ENCODE measurements around the gene SND1. TPM values are rescaled to one million over a fixed set of nuclear protein-coding genes. Genes with fewer than 3 reads are reported as not detected.

SND1 gene
- total and polyA plus RNA-seq, 2 of the 4 experiments (the other 2 are of a cell fraction) = 154 to 294 TPM

DNA sequence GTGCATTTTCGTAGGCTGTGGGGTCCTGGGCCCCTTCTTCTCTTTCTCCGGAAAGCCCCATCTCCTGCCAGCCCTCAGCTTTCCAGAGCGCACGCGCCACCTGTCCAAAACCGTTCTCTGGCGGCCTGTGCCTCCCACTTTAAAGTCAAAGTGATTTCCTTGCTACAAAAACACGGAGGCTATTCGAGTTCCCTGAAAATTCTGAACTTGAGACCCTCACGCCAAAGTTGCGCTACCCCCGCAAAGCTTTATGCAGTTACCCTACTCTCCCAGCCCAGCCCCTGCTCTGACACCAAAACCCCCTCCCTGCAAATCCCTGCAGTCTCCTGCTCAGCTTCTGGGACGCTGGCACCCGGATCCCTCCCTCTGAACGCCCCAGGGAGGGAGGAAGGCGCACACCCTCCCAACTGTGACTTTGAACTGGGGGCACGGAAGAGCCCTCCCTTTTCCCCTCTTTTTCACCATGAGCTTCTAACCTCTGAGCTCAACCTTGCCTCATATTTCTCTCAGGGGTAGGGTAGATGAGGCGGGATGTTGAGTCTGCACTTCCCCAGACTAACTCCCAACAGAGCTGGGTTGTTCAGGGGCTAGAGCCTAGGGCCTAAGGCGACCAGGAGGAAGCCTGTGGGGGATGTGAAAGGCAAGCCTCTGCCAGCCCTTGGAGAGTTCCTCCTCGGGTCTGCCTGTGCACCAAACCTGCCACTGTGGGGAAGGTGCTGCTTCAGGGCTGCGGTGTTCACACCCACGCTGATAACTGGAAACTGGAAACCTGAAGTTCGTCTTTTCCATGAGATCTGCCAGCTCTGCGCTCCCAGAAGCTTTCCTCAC, 31.4 kb upstream of the SND1 start:
- Histone ChIP-seq H3K18ac (ENCODE audit: low read depth, low read length) (no peak overlapping the region), H3K27me3 (ENCODE audit: control insufficient read depth, insufficient read depth, low read length) (peaks cover 63% of the 10 kb centered on the region), H4K91ac (ENCODE audit: insufficient read depth, low read depth, low read length) (no peak overlapping the region), H2BK20ac (ENCODE audit: low read depth, low read length) (no peak overlapping the region), H3K36me3 (ENCODE audit: control insufficient read depth, insufficient read depth, low read length) (no peaks in the 10 kb centered on the region), H2AK9ac (replicated peaks; ENCODE audit: low read depth, low read length, poor library complexity) (no peak overlapping the region), H2BK120ac (ENCODE audit: low read depth, low read length) (no peak overlapping the region), H3K56ac (ENCODE audit: extremely low read depth, insufficient read depth, low read length) (no peak overlapping the region), H2AK5ac (ENCODE audit: low read depth, low read length) (no peak overlapping the region), H3K4me2 (ENCODE audit: low read depth, low read length) (no peak overlapping the region; the same call in 1 of the 2 replicates), H2BK15ac (ENCODE audit: low read depth, low read length) (no peak overlapping the region), H3K14ac (replicated peaks; ENCODE audit: low read depth, low read length) (no peak overlapping the region), H3K4me3 (ENCODE audit: insufficient read depth, low read depth, low read length) (no peak overlapping the region), H2AFZ (replicated peaks; ENCODE audit: low read length, poor library complexity) (peak overlapping the region; percentile 41), H3K9me1 (ENCODE audit: insufficient read depth, low read length) (no peaks in the 10 kb centered on the region), H4K8ac (ENCODE audit: low read depth in 2 of 2, low read length in 2 of 2) (no peak overlapping the region), H3K79me1 (ENCODE audit: low read depth in 1 of 2, low read length in 2 of 2) (no peaks in the 10 kb centered on the region), H4K5ac (ENCODE audit: low read depth, low read length) (no peak overlapping the region), H2BK5ac (ENCODE audit: low read depth, low read length, poor library complexity, severe bottlenecking) (no peak overlapping the region), H3K9ac (ENCODE audit: low read depth, low read length) (no peak overlapping the region), H3K4ac (ENCODE audit: low read depth, low read length) (no peak overlapping the region), H4K20me1 (ENCODE audit: insufficient read depth, low read length) (no peaks in the 10 kb centered on the region), H3K9me3 (ENCODE audit: control insufficient read depth, insufficient read depth, low read length) (no peaks in the 10 kb centered on the region; the same call in 1 of the 2 replicates), H3K4me1 (ENCODE audit: control insufficient read depth, insufficient read depth, low read length) (0 out of 2 replicates have a peak, but pooled peaks cover 2% of the 10 kb centered on the region), H3K23ac (ENCODE audit: low read depth, low read length) (no peak overlapping the region), H3K27ac (ENCODE audit: insufficient read depth, low read length) (no peak overlapping the region)
- TF ChIP-seq POLR2A (IDR thresholded peaks at IDR 0.05; ENCODE audit: low read depth, low read length) (no peak), MAFK (IDR thresholded peaks at IDR 0.05; ENCODE audit: low read depth, low read length) (no peak), CEBPB (IDR thresholded peaks at IDR 0.05; ENCODE audit: low read depth, low read length) (no peak), MXI1 (IDR thresholded peaks at IDR 0.05; ENCODE audit: borderline replicate concordance, low read depth, low read length) (no peak), ELK1 (IDR thresholded peaks at IDR 0.05; ENCODE audit: borderline replicate concordance, low read depth, low read length) (no peak), RAD21 (IDR thresholded peaks at IDR 0.05; ENCODE audit: low read length) (no peak), MAZ (IDR thresholded peaks at IDR 0.05; ENCODE audit: borderline replicate concordance, low read depth, low read length) (no peak), FOS (IDR thresholded peaks at IDR 0.05; ENCODE audit: low read depth, low read length) (no peak), SMC3 (IDR thresholded peaks at IDR 0.05; ENCODE audit: low read depth, low read length) (no peak), BHLHE40 (IDR thresholded peaks at IDR 0.05; ENCODE audit: low read depth, low read length) (no peak)
- TF ChIP-seq, protein P1, sequence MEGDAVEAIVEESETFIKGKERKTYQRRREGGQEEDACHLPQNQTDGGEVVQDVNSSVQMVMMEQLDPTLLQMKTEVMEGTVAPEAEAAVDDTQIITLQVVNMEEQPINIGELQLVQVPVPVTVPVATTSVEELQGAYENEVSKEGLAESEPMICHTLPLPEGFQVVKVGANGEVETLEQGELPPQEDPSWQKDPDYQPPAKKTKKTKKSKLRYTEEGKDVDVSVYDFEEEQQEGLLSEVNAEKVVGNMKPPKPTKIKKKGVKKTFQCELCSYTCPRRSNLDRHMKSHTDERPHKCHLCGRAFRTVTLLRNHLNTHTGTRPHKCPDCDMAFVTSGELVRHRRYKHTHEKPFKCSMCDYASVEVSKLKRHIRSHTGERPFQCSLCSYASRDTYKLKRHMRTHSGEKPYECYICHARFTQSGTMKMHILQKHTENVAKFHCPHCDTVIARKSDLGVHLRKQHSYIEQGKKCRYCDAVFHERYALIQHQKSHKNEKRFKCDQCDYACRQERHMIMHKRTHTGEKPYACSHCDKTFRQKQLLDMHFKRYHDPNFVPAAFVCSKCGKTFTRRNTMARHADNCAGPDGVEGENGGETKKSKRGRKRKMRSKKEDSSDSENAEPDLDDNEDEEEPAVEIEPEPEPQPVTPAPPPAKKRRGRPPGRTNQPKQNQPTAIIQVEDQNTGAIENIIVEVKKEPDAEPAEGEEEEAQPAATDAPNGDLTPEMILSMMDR (conservative IDR thresholded peaks at IDR 0.05; ENCODE audit: low read depth, low read length) = no peak
- TF ChIP-seq, protein P2, sequence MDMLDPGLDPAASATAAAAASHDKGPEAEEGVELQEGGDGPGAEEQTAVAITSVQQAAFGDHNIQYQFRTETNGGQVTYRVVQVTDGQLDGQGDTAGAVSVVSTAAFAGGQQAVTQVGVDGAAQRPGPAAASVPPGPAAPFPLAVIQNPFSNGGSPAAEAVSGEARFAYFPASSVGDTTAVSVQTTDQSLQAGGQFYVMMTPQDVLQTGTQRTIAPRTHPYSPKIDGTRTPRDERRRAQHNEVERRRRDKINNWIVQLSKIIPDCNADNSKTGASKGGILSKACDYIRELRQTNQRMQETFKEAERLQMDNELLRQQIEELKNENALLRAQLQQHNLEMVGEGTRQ (IDR thresholded peaks at IDR 0.05; ENCODE audit: low read depth, low read length) = no peak
- POLR2A ChIA-PET (ENCODE audit: unreplicated experiment) = no interaction called here
- dilution Hi-C loops (cut with HindIII; ENCODE audit: low sequenced_read_pairs, unreplicated experiment) = no loop called here
- intact Hi-C loops (cut with micrococcal nuclease) = no loop called here
- no peak for DNase-seq
- no peak; the same call in 1 of the 2 replicates for ATAC-seq (ENCODE audit: low read depth)
- no TSS peak for BruUV-seq (replicated peaks)
- WGBS, 2 experiments (ENCODE audit: extremely low coverage in 2 of 2, insufficient read length in 1 of 2) = 8% methylated on average over 9 of the region's 24 CpGs; no CpG with 5 or more reads in 1 of the 2 experiments
- in situ Hi-C loops (cut with MboI; ENCODE audit: low sequenced_read_pairs) = no loop called here
- CTCF ChIA-PET = no interaction called here
